T1000 (cell line): ENCODE data around the gene SRGAP3.

Experiments used
- DNase-seq: peaks from one replicate; lab custom pipeline; 2025; ENCODE audit warnings: mixed read lengths; lab: John Stamatoyannopoulos, UW

SRGAP3 gene

DNA sequence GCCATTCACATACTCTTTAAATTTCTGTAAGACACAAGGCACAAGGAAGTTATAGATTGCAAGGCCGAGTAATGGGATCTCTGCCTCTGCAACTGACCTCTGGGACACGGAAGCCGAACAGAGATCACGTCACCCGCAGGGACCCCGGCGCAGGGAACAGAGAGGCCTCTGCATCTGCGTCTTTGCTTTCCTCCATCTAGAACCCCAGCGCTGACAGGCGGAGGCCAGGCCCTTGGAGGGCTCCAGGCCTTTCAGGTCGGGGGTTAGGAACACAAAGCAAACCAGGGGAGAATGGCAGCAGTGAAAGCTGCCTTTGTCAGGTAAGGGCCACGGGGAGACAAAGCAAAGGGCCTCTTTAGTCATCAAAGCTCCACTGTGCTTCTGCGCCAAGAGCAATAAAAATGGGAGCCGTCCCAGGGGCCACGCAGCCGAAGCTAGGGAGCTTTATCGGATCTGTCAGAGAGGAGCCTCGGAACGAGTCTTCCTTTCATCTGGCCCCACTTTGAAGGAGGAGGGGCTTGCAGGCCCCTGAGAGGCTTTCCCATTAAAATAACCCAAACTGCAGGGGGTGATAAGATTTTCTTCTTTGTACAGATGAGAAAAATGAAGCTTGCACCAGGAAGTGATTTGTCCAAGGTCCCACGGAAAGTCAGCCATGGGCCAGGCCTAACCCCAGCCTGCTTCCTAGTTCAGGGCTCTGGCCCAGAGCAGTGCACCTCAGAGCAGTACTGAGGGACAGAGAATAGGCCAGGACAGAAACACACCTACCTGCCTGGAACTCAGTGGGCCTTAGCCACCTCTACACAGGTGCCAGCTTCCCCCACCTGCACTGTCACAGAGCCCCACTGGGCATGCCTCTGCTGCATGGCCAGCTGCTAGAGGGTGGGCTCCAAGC, 201.7 kb downstream of the SRGAP3 start:
- no peak for DNase-seq

DNA sequence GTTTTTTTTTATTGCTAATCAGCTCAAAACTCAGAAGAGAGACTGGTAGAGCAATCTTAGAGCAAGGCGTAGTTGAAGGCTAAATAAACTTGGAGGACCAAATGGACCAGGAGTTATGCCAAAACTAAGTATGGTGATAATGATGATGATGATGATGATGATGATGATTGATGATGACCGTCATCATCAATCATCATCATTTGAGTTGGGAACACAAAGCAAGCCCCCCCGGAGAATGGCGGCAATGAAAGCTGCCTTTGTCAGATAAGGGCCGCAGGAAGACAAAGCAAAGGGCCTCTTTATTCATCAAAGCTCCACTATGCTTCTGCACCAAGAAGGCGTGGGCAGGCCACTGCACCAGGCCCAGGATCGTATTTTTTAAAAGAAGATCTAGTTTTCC, 204.1 kb downstream of the SRGAP3 start:
- DNase-seq = no peak

DNA sequence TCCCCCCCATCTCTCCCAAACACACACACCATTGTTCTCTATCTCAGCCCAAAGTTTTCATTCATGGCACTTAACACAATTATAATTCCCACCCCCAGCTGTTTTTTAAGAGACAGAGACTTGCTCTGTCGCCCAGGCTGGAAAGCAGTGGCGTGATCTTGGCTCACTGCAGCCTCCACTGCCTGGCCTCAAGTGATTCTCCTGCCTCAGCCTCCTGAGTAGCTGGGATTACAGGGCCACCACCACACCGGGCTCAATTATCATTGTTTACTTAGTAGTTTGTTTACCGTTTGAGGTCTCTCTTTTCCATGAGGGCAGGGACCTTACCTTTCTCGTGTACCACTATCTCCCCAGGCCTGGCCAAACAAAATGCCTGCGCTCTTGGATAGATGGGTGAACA, 206.4 kb downstream of the SRGAP3 start:
- DNase-seq = no peak

DNA sequence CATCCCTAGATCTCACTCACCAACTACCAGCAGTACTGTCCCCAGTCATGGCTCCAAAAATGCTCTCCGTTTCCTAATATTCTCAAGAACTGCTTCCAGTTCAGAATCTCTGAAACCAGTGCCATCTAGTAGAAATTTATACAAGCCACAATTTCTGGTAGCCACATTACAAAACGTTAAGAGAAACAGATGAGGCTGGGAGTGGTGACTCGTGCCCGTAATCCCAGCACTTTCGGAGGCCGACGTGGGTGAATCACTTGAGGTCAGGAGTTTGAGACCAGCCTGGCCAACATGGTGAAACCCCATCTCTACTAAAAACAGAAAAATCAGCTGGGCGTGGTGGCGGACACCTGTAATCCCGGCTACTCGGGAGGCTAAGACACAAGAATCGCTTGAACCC, 207.8 kb downstream of the SRGAP3 start:
- DNase-seq = no peak

DNA sequence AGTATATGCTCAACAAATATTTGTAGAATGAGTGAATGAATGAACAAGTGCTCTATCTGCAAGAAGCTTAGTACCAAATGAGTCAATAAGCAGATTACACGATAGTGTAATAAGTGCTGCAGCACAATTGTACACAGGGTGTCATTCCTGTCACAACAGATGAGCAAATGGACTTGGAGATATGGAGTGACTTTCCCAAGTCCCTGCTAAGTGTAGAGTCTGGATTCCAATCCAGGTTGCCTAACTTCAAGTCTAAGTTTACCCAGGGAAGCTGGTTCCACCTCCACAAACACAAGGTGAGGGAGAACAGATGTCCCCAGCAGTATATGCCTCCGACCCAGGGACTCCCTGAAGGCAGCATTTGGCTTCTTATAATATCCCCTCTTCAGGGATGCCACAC, 208.4 kb downstream of the SRGAP3 start:
- DNase-seq = no peak

DNA sequence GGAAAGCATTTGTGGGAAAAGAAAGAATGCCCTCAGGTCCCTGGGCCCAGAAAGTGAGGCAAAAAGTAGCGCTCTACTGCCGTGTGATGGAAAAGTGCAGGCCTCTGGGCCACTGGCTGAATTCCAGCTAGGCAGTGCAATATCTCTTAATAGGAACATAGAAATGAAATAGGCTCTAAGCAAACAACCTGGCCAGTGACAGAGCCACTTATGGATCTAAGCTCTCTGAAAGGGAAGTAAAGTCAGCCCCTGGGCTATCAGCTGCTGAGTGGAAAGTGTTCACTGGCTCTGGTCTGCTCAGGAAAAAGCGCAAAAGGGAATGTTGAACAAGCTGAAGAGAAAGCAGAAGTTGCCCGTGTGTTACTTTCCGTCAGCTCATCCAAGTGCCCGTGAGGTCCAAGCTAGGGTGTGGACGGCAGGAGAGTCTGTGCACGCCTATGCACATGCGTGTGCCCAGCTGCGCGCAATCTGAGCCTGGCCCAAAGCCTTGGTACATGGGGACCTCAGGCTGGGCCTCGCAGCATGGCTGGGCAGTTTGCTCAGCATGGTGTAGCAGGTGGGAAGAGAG, 212.2 kb downstream of the SRGAP3 start:
- no peak for DNase-seq

DNA sequence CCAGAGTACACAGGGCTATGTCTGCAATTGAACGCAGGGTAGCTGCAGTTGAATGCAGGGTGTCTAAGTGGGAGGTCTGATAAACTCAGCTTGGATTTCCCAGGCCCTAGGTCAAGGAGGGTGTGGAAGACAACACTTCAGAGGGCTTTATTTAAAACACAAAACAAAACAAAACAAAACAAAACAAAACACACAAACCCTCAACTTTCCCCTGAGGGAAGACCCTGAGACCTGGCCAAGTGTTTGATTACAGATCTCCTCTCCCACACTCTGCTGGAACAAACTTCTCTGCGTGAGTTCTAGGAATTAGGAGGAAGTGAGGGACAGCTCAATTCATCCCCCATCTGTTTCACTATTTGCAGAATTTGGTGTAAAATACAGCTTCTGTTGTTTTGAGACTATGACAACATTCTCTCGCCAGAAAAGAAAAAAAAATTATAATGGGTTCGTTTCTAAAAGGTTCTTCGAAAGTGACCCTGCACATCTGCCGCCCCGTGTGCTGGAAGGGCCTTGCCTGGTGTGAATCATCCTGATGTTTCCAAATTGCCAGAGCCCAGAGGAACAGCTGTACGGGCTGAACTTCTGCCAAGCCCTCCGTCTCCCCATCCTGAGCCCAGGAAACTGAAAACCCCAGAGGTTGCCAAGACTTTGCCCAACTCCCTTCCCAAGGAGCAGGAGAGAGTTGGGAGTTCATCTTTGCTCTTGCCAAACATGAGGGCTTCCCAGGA, 212.9 kb downstream of the SRGAP3 start:
- DNase-seq = no peak

DNA sequence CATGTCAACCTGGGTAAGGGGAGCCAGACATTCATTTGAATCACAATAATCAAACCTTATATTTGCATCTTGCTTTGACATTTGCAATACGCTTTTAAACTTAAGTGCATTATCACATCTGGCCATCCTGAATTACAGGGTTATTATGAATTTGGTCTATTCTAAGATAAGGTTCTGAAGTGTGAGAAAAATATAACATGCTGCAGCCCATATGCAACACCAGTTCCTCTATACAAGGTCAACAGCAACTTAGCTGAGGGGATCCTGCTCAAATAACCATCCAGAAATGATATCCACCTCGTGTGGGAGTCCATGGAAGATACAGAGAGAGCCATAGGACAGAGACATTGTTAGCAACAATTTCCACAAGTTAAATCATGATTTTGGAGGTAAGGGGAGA, 213.5 kb downstream of the SRGAP3 start:
- no peak for DNase-seq

DNA sequence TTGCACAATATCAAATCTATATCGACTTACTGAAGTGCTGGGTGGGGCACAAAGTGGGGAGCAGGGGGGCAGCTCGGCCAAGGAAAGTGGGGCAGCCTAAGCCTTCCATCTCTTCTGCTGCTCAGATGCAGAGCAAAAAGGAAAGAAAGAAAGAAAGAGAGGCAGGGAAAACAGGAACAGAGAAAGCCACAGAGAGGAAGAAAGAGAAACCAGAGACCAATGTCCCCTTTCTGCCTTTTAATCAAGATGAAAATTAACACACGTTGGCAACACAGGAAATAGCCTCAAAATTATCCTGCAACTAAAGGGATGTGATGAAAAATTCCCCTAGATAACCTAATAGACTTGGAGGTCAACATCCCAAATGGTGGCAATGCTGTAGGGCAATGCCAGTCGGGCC, 214.0 kb downstream of the SRGAP3 start:
- DNase-seq = no peak

DNA sequence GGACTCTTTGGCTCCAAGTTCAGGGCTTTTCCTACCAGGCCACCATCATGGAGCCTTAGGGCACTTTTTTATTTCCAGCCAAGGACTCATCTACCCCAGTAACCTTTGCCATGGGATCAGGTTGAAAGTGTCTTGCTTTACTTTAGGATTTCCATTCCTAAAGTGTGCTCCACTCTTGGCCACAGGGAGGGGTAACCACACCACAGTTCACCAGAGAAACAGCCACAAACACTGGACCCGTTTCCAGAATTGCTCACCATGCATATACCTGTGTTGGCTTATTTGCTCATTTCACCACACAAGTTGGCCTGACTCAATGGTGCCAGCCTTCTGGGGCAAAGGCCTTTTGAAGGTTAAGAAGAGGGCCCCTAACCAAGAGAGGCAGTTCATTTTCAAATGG, 215.6 kb downstream of the SRGAP3 start:
- DNase-seq = no peak

DNA sequence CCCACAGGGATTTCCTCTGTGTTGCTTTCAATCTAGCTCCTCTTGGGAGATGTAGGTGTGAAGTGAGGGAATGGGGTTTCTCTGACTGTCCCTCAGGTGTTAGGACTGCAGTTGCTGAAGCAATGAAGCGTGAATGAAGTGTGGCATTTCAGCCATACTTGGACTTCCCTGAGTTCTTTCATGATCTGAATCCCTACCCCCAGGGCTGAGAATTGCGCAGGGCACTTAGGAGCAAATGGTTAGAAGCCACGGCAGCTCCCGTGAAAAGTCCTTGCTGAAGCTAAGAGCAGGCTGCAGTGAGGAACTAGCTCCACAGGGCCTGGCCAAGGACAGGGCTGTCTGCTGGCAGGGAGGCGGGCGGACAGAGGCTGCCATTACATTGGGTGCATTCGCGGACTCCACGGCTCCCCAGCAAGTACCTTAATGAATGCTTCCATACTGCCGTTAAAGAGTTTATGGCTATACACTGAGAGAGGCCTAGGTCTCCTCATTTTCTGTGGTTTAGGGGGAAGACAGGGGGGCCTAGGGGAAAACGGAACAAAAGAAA, 217.1 kb downstream of the SRGAP3 start:
- no peak for DNase-seq

DNA sequence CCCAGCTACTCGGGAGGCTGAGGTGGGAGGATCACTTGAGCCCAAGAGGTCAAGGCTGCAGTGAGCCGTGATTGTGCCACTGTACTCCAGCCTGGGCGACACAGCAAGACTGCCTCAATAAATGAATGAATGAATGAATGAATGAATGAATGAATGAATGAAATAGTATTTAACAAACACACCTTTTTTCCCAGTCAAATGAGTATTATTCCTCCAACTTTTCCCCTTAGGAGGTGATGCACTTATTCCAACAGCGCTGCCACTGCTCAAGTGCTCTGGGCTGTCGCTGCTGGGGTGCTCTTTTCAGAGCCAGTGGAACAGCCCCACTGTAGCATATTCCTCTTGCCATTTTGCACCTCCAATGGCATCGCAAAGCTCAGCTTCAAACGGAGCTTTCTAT, 219.4 kb downstream of the SRGAP3 start:
- no peak for DNase-seq

DNA sequence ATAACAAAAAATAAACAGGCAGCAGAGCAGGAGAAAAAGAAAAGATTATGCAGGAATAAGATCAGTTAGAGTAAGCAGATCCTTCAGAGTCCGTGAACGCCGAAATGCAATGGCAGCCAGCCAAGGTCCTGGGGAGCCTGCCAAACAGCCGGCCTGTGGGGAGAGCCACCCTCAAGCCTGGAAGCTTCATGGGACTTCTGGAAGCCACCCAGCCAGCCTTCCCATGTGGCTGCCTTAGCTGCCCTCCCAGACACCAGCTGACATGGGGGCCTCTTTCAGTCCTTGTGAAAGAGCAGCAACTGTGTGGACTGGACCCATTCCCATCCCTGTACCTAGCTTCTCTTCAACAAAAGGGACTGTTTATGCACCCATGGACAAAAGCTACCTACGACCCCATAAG, 221.3 kb downstream of the SRGAP3 start:
- no peak for DNase-seq

DNA sequence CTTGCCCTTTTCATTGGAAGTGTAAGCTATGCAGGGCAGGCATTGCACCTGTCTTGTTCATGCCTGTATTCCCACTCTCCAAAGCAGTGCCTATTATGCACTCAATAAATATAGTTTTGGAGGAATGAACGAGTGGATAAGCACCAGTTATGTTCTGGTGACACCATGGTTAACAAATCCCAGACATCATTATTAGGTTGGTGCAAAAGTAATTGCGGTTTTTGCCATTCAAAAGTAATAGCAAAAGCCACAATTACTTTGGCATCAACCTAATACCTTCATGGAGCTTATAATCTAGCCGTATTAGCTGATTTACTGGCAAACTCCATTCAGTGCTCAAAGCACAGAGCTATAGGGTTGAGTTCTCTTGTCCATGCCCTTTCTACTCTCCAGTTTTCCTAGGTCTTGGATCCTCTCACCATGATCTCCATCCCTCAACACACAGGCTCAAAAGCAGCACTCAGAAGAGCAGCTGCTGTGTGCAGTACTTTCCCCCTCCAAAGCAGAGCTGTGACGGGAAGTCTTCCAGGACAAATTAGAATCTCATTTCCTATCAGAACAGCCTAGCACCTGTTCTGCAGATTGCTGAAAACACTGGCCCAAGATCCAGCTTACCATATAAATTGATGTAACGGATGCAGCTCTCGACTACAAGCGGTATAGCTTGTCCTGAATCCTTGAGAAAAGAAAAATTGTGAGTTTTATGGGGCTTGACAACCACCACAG, 223.0 kb downstream of the SRGAP3 start:
- DNase-seq = no peak

DNA sequence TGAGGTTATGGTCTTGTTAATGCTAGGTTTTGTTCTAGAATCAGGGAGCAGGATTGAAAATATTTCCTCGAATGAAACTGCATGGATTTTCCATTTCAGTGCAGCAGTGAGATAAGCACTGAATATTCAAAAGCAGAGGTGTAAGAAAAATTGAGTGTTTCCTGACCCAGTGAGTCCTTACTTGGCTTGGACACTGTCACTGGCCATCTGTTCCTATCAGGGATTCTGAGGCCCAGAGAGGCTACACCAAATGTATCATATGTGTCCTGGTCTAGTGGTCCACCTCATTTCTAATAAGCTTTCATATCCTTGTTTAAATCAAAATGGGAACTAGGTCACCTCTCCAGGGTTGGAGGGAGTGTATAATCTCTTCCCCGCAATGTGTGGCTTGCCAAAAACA, 225.1 kb downstream of the SRGAP3 start:
- no peak for DNase-seq

DNA sequence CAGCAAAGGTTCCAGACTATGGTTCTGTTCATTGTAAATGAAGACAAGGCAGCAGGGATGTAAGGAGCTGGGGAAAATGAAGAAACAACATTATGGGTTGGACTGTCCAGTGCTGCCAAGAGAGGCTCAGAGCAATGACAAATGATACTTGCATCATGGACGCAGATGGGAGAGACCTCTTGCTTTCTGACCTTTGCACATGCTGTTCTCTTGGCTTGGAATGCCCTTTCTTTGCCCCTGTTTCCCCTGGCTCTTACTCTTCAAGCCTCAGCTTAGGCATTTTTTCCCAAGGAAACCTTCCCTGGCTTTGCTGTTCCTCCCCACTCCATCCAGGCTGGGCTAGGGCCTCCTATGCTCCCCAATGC, 226.2 kb downstream of the SRGAP3 start:
- no peak for DNase-seq

DNA sequence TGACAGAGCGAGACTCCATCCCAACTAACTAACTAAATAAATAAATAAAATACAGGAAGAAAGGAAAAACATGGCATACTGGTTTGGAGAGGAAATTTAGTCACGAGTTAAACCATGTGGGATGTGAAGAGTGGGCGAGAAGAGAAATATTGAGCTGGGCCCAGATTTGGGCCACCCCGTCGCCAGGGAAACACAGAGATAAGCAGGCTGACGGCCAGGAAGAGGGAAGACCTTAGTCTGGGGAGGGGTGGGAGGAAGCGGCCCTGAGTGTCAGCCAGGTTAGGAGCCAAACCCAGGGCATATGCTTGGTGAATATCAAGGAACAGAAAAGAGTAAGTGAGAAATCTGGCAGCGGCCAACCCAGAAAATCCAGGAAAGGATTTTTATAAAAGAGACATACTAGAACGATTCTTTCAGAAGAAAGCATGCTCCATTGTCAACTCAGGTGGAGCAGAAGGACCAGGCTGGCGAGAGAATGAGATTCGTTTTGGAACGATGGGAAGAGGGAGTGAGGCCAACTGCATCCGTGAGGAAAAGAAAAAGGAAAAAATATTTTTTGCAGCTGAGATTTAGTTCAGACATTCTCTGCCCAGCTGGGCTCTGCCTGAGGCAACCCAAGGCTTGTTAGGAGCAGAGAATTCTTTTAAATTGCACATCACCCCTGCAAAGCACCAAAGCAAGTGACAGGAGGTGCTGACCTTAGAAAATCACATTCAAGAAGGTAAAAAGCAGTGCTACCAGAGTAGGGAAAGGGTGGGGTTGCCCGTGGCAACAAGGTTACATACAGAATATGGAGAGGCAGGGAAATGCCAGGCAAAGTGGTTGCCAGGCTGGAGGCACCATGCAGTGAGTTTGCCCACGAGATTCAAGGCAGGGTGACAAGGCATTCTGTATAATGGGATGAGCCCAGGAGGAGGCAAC, 226.9 kb downstream of the SRGAP3 start:
- no peak for DNase-seq

DNA sequence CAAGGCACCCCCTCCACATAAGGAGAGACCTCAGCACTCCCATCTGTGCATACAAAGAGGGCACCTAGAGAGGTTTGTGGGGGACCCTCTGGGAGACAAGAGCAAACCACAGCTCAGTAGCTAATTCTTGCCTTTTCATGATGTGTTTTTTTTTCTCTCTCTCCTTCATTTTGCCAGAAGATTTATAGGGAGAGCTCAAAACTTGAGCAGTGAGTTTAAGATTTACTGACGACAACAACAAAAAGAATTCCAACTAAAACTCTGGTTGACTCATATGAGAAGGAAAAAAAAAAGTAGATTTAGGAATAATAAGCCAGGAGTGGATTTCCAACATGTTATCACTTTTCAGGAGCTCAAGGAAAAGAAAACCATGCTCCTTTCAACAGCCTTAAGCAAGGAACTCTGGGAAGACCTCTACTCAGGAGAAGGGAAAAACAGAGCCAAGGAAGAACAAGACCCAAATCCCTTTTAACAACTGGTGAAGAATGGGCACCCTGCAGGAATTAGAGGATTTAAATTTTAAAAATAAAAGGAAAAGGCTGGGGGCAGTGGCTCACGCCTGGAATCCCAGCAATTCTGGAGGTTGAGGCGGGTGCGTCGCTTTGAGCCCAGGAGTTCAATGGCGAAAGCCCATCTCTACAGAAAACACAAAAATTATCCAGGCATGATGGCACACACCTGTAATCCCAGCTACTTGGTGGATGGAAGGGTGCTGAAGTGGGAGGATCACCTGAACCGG, 228.0 kb downstream of the SRGAP3 start:
- DNase-seq = no peak

DNA sequence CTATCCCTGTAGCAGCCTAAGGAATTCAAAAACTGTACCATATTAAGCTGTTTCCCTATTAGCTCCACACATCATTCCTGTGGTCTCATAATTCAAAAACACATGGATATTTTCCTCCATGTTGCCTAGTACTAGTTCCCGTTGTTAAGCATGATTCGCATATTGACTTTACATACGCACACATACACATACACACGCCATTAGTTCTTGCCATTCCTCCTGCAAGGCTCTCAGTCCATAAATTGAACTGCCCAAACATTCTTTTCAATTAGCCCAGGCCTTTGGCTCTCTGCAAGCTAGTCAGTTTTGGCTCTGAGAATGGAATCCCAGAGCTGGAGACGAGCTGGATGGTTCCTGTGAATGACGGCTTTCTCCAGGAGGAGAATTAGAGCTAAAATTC, 229.0 kb downstream of the SRGAP3 start:
- no peak for DNase-seq

DNA sequence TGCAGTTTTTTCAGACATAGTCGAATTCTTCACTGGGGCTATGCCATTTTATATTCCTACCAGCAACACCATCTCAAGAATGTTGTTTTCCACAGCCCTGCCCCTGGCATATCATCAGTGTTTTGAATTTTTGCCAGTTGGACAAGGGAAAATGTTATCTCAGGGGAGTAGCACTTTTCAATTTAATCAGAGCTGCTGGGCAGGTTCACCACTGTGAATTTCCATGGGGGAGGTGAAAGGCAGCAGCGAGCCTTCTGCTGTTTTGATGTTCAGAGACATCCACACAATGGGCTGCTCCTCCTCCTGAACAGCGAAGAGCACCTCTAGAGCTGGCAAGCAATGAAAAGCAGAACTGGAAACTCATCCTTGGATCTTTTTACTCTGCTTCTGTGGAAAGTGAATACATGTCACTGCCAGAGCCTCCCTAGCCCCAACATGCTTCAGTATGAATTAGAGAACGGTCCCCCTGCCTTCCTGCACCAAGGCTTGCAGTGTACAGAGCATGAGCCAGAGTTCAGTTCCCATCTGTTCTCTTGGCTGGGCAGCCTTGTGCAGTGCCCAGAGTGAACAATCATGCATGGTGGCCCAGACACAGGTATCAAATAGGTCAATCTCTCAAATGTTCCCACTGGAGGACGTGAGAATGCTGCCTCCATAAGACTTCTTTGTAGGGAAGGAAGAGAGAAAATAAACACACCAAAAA, 230.0 kb downstream of the SRGAP3 start:
- no peak for DNase-seq
